ENCODE results near the gene MACROD2.

The MACROD2 gene

GRCh38 chr20:14773486-14773885, 778.2 kb downstream of the MACROD2 start:
- no peak for TF ChIP-seq CTCF (conservative IDR thresholded peaks at IDR 0.05; ENCODE audit: low read depth, low read length)
- H3K4me3 ChIP-seq (ENCODE audit: low read length) = no peak overlapping the region
- no peak for DNase-seq (ENCODE audit: low read depth)

GRCh38 chr20:14775778-14776177, 780.5 kb downstream of the MACROD2 start:
- TF ChIP-seq CTCF (conservative IDR thresholded peaks at IDR 0.05; ENCODE audit: low read depth, low read length) = no peak
- H3K4me3 ChIP-seq (ENCODE audit: low read length) = no peak overlapping the region
- peak; percentile 8 for DNase-seq (ENCODE audit: low read depth)

GRCh38 chr20:14777591-14777990, 782.3 kb downstream of the MACROD2 start:
- DNase-seq (ENCODE audit: low read depth) = no peak
- TF ChIP-seq CTCF (conservative IDR thresholded peaks at IDR 0.05; ENCODE audit: low read depth, low read length) = no peak

DNA sequence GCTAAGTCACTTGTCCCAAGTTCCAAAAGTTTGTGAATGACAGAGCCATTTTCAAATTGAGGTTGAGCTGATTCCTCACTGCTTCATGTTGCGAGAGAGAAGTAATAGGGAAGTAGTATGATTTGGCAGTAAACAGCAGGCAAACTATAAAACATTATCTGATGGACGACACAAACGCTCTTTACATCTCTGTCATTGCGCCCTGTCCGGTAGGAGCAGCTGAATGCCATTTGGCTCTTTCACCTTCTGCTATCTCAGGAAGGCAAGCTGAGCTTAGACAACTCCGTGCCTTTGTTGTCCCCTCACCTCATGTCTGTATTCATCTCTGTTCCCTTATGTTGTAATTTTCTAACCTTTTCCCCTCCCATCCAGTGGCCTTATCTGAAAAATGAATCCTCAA, 782.8 kb downstream of the MACROD2 start:
- no peak for DNase-seq (ENCODE audit: low read depth)
- TF ChIP-seq CTCF (conservative IDR thresholded peaks at IDR 0.05; ENCODE audit: low read depth, low read length) = no peak
- no peak overlapping the region for H3K4me3 ChIP-seq (ENCODE audit: low read length)

More at GRCh38 chr20:14777591-14777990, 782.3 kb downstream of the MACROD2 start:
- no peak overlapping the region for H3K4me3 ChIP-seq (ENCODE audit: low read length)

- no peak for DNase-seq (ENCODE audit: low read depth)
Observed at GRCh38 chr20:14778875-14779274, 783.6 kb downstream of the MACROD2 start.

GRCh38 chr20:14780508-14780907, 785.2 kb downstream of the MACROD2 start:
- H3K4me3 ChIP-seq (ENCODE audit: low read length) = no peak overlapping the region
- no peak for TF ChIP-seq CTCF (conservative IDR thresholded peaks at IDR 0.05; ENCODE audit: low read depth, low read length)
- DNase-seq (ENCODE audit: low read depth) = no peak

More at GRCh38 chr20:14778875-14779274, 783.6 kb downstream of the MACROD2 start:
- TF ChIP-seq CTCF (conservative IDR thresholded peaks at IDR 0.05; ENCODE audit: low read depth, low read length) = no peak
- no peak overlapping the region for H3K4me3 ChIP-seq (ENCODE audit: low read length)

DNA sequence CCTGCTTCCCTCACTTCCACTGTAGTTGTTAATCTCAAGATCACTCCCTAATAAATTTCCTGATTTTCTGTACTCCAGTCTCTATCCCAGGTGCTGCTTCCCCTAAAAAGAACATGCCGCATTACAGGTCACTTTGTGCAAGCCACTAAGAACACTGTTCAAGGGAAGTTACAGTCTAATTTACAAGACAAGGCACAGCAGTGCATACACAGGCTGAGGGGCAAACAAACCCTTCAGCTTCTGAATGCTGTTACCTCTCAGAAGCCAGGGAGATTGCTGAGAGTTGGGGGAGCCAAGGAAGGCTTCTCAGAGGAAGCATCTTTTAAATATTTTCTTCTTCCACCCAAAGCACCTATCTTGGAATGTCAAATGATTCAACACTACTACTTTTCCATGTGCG, 787.4 kb downstream of the MACROD2 start:
- TF ChIP-seq CTCF (conservative IDR thresholded peaks at IDR 0.05; ENCODE audit: low read depth, low read length) = no peak
- H3K4me3 ChIP-seq (ENCODE audit: low read length) = no peak overlapping the region
- DNase-seq (ENCODE audit: low read depth) = no peak

All from retinal pigment epithelial cell (primary cell).